Panc1 (cell line): ENCODE results near the gene SLC44A1. TPM values are rescaled to one million over a fixed set of nuclear protein-coding genes. Genes with fewer than 3 reads are reported as not detected.

ENCODE experiments used
- ATAC-seq: fragments of 200-7000 bp; cut with Tn5 transposase; 2 replicates; pipeline ENCODE4 v1.9.1; 2020; ENCODE audit warnings: mild to moderate bottlenecking, moderate library complexity
- BruUV-seq: library from RNA; stranded (reverse); fragments of 400-500 nt; replicated peaks from 2 replicates; lab custom pipeline; 2021; lab: Mats Ljungman, UMichigan
- CTCF ChIA-PET: fragments of 300-600 bp; sonication (Branson Sonifier 250); formaldehyde crosslinking; loops from one replicate; lab custom pipeline; 2022; ENCODE audit warnings: antibody characterized with exemption; lab: Charles Lee
- POLR2A ChIA-PET: fragments of 300-600 bp; sonication (Branson Sonifier 250); formaldehyde crosslinking; loops from one replicate; lab custom pipeline; 2022; ENCODE audit warnings: antibody characterized with exemption; lab: Charles Lee
- DNase-seq: peaks from one replicate; pipeline ENCODE4 v3.0.0-alpha.2; 2010; ENCODE audit warnings: low read depth, low spot score
- H3K27ac ChIP-seq: 2 replicates; pipeline ENCODE4 v1.5.1; 2011; ENCODE audit warnings: mild to moderate bottlenecking, low read length, inconsistent platforms
- H3K27me3 ChIP-seq: fragments of 200-500 bp; sonication (Bioruptor generic); 2 replicates; pipeline ENCODE4 v1.6.0; 2014; ENCODE audit warnings: low read length, inconsistent platforms; ENCODE audit not compliant: control insufficient read depth, insufficient read depth
- H3K36me3 ChIP-seq: fragments of 200-500 bp; sonication (Bioruptor generic); 2 replicates; pipeline ENCODE4 v1.5.1; 2014; ENCODE audit warnings: inconsistent platforms, mild to moderate bottlenecking, low read length, moderate library complexity; ENCODE audit not compliant: control insufficient read depth, insufficient read depth
- H3K4me1 ChIP-seq: 2 replicates; pipeline ENCODE4 v1.5.1; 2011; ENCODE audit warnings: inconsistent platforms, mild to moderate bottlenecking, low read length, moderate library complexity; ENCODE audit not compliant: control insufficient read depth, insufficient read depth
- H3K4me3 ChIP-seq, 2 experiments: 2 replicates each; pipeline ENCODE4 v1.5.1; 2011 to 2012; ENCODE audit warnings: low read depth in 2 of 2, low read length in 2 of 2, mild to moderate bottlenecking in 2 of 2, inconsistent platforms in 1 of 2, moderate library complexity in 1 of 2
- H3K9me3 ChIP-seq: fragments of 200-500 bp; sonication (Bioruptor generic); 2 replicates; pipeline ENCODE4 v1.5.1; 2014; ENCODE audit warnings: low read depth, mild to moderate bottlenecking, inconsistent platforms, low read length, moderate library complexity; ENCODE audit not compliant: control insufficient read depth, insufficient read depth
- CTCF ChIP-seq: fragments of 450-650 bp; IDR thresholded peaks from 2 replicates; pipeline ENCODE4 v1.5.1; 2017; ENCODE audit warnings: mild to moderate bottlenecking
- POLR2AphosphoS5 ChIP-seq: IDR thresholded peaks from 2 replicates; pipeline ENCODE4 v1.6.1; 2012; ENCODE audit warnings: mild to moderate bottlenecking, low read depth, low read length, moderate library complexity
- REST ChIP-seq, 2 experiments: IDR thresholded peaks; 2 replicates each; pipeline ENCODE4 v1.6.1; 2011 to 2012; ENCODE audit warnings: low read depth in 2 of 2, control low read depth in 1 of 2, low read length in 1 of 2, mild to moderate bottlenecking in 1 of 2, moderate library complexity in 1 of 2; ENCODE audit not compliant: insufficient read depth in 1 of 2
- SIN3A ChIP-seq: IDR thresholded peaks from 2 replicates; pipeline ENCODE4 v1.6.1; 2012; ENCODE audit warnings: low read depth, mild to moderate bottlenecking, low read length, moderate library complexity, borderline replicate concordance; ENCODE audit not compliant: insufficient read depth
- TCF7L2 ChIP-seq: IDR thresholded peaks from 2 replicates; pipeline ENCODE4 v1.6.1; 2011; ENCODE audit warnings: mild to moderate bottlenecking, low read depth, low read length, inconsistent platforms
- in situ Hi-C: cut with HindIII; loops from 2 replicates; pipeline ENCODE4 v1.10.0; 2016; ENCODE audit warnings: low sequenced_read_pairs, low pct_unique_long_range_greater_than_20kb
- intact Hi-C: fragments of 100-400 bp; cut with micrococcal nuclease; formaldehyde crosslinking; loops from one replicate; pipeline ENCODE4 v1.10.0; 2022; ENCODE audit not compliant: unreplicated experiment
- total RNA-seq: library from RNA; stranded (reverse); gene quantifications from one replicate; pipeline ENCODE4 v1.2.1, GENCODE V29; 2021; ENCODE audit not compliant: unreplicated experiment

The SLC44A1 gene
- total RNA-seq, 1 experiment from 2014 or later = 8.7 TPM

- no peaks in the 10 kb centered on the region for H3K4me1 ChIP-seq
- no peak for DNase-seq
- H3K9me3 ChIP-seq = no peaks in the 10 kb centered on the region
- ChIA-PET CTCF (interaction anchor here (0.5 kb wide), 1 partner anchor 261 kb away, joined by 5 read pairs; no protein-coding TSS in a partner anchor), POLR2A (no interaction called here)
- intact Hi-C loops = no loop called here
- H3K27ac ChIP-seq = no peak overlapping the region
- BruUV-seq = no TSS peak
- TF ChIP-seq SIN3A (no peak), POLR2AphosphoS5 (no peak), REST (IDR thresholded peaks at IDR 0.05; ENCODE audit: insufficient read depth in 1 of 2, low read depth in 2 of 2, low read length in 1 of 2) (no peak), TCF7L2 (no peak)
- in situ Hi-C loops = no loop called here
- no peak for ATAC-seq
- H3K36me3 ChIP-seq = no peaks in the 10 kb centered on the region
- H3K4me3 ChIP-seq = no peak overlapping the region
- no peaks in the 10 kb centered on the region for H3K27me3 ChIP-seq
Observed at GRCh38 chr9:105275111-105275510, 30.7 kb downstream of the SLC44A1 start.

GRCh38 chr9:105275938-105276337, 31.5 kb downstream of the SLC44A1 start:
- H3K27ac ChIP-seq = no peak overlapping the region
- in situ Hi-C loops = no loop called here
- DNase-seq = no peak
- no peaks in the 10 kb centered on the region for H3K27me3 ChIP-seq
- intact Hi-C loops = no loop called here
- no TSS peak for BruUV-seq
- H3K4me1 ChIP-seq = no peaks in the 10 kb centered on the region
- POLR2A ChIA-PET = no interaction called here
- H3K9me3 ChIP-seq = no peaks in the 10 kb centered on the region
- no peak for ATAC-seq
- TF ChIP-seq POLR2AphosphoS5 (no peak), TCF7L2 (no peak), REST (IDR thresholded peaks at IDR 0.05; ENCODE audit: insufficient read depth in 1 of 2, low read depth in 2 of 2, low read length in 1 of 2) (no peak), SIN3A (no peak), CTCF (no peak)
- no peak overlapping the region for H3K4me3 ChIP-seq
- H3K36me3 ChIP-seq = no peaks in the 10 kb centered on the region
- CTCF ChIA-PET = no interaction called here
